T-helper 1 cell treated with Interleukin-12 subunit alpha and Interleukin-12 subunit beta and Interleukin-4 antibody, amounts not matched to agents 30 ng/mL and 1 ng/mL, for 36 hours (primary cell): ENCODE results near the gene LRRC47. TPM values are rescaled to one million over a fixed set of nuclear protein-coding genes. Genes with fewer than 3 reads are reported as not detected.

Source experiments
- intact Hi-C: fragments of 100-400 bp; cut with micrococcal nuclease; formaldehyde crosslinking; loops from one replicate; pipeline ENCODE4 v1.15.1; 2024
- total RNA-seq: library from RNA; stranded (reverse); gene quantifications from 2 replicates; pipeline ENCODE4 v1.2.3, GENCODE V29; 2022

LRRC47 gene
- total RNA-seq = 42.6 and 43.5 TPM in 2 replicates

- intact Hi-C loops = loop anchor here (1.0 kb wide), 7 partner anchors 20 to 172 kb away; partner anchors contain the start of genes C1orf174, CEP104, DFFB and SMIM1
Observed at GRCh38 chr1:3796215-3797061, at the start of gene LRRC47. Gene LRRC47, minus strand, starts transcription at chr1:3796498. Its CDS starts 22 bp downstream, at chr1:3796476.

GRCh38 chr1:3842912-3843311 lies 46.6 kb upstream of the LRRC47 start:
- intact Hi-C loops = no loop called here

- intact Hi-C loops = no loop called here
Observed at GRCh38 chr1:3841491-3841890, 45.2 kb upstream of the LRRC47 start.

- intact Hi-C loops = no loop called here
Observed at GRCh38 chr1:3838788-3839187, 42.5 kb upstream of the LRRC47 start.

- intact Hi-C loops = no loop called here
Observed at GRCh38 chr1:3837685-3838084, 41.4 kb upstream of the LRRC47 start.

- intact Hi-C loops = no loop called here
Observed at GRCh38 chr1:3837200-3837599, 40.9 kb upstream of the LRRC47 start.

GRCh38 chr1:3836421-3836820 lies 40.1 kb upstream of the LRRC47 start:
- intact Hi-C loops = no loop called here

GRCh38 chr1:3834701-3835100 lies 38.4 kb upstream of the LRRC47 start:
- intact Hi-C loops = no loop called here

GRCh38 chr1:3831689-3832088 lies 35.4 kb upstream of the LRRC47 start:
- intact Hi-C loops = no loop called here

GRCh38 chr1:3828391-3828790 lies 32.1 kb upstream of the LRRC47 start:
- intact Hi-C loops = no loop called here

- intact Hi-C loops = no loop called here
Observed at GRCh38 chr1:3827813-3828307, 31.6 kb upstream of the LRRC47 start.

GRCh38 chr1:3825356-3825755 lies 29.1 kb upstream of the LRRC47 start:
- intact Hi-C loops = no loop called here

- intact Hi-C loops = no loop called here
Observed at GRCh38 chr1:3824650-3825049, 28.4 kb upstream of the LRRC47 start.

GRCh38 chr1:3822421-3822820 lies 26.1 kb upstream of the LRRC47 start:
- intact Hi-C loops = no loop called here

GRCh38 chr1:3821908-3822307 lies 25.6 kb upstream of the LRRC47 start:
- intact Hi-C loops = no loop called here

GRCh38 chr1:3821447-3821846 lies 25.1 kb upstream of the LRRC47 start:
- intact Hi-C loops = no loop called here

GRCh38 chr1:3821004-3821403 lies 24.7 kb upstream of the LRRC47 start:
- intact Hi-C loops = no loop called here

- intact Hi-C loops = no loop called here
Observed at GRCh38 chr1:3820316-3820715, 24.0 kb upstream of the LRRC47 start.

GRCh38 chr1:3819771-3820200 lies 23.5 kb upstream of the LRRC47 start:
- intact Hi-C loops = no loop called here

GRCh38 chr1:3817821-3818597 lies 21.7 kb upstream of the LRRC47 start:
- intact Hi-C loops = no loop called here

- intact Hi-C loops = no loop called here
Observed at GRCh38 chr1:3817138-3817740, 20.9 kb upstream of the LRRC47 start.
